ENCODE measurements around the gene TRPM5. TPM values are rescaled to one million over a fixed set of nuclear protein-coding genes. Genes with fewer than 3 reads are reported as not detected.
A peak's percentile ranks its signal among the peaks of the same experiment; 100 is the strongest.
"Not testable (repeated sequence)": the region's sequence is repeated elsewhere in the genome, so short reads cannot be mapped to it uniquely, and the experiment has no call there.

The TRPM5 gene
- total and polyA plus RNA-seq, 2 donors (not counting 1 experiment from before 2014, with no cell fraction given), result 0.03 TPM; not detected in 1

DNA sequence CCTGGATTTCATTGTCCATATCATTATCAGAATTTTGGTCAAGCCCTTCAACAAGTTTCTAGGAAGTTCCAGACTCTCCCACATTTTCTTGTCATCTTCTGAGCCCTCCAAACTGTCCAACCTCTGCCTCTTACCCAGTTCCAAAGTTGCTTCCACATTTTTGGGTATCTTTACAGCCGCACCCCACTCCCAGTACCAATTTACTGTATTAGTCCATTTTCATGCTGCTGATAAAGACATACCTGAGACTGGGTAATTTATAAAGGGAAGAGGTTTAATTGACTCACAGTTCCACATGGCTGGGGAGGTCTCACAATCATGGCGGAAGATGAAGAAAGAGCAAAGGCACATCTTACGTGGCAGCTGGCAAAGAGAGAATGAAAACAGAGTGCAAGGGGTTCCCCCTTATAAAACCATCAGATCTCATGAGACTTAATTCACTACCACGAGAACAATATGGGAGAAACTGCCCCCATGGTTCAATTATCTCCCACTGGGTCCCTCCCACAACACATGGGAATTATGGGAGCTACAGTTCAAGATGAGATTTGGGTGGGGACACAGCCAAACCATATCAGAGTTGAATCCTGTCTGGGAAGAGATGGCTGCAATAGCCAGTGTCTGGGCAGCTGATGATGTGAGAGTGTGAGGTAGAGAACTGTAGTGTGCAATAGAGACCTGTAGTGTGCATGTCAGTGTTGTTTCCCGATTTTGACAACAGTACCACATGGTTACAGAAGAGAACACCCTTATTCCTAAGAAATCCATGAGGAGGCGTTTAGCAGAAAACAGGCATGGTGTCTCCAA, 36.0 kb upstream of the TRPM5 start:
- POLR2A ChIA-PET, result interaction anchor here (0.6 kb wide), 1 partner anchor 80 kb away, joined by 9 read pairs; the partner anchor contains the start of gene TSSC4
- Mint-ChIP-seq H3K4me1 (peaks cover 31% of the 10 kb centered on the region), H3K27ac (peak overlapping the region; percentile 46), H3K4me3 (peak overlapping the region; percentile 73)
- H3K36me3 ChIP-seq (replicated peaks in 1 of 2; ENCODE audit: control extremely low read depth in 1 of 2, control insufficient read depth in 1 of 2, extremely low read depth in 1 of 2, insufficient read depth in 2 of 2, low read length in 1 of 2); intact Hi-C loops (cut with micrococcal nuclease); DNase-seq; CTCF ChIA-PET; H3K79me2 ChIP-seq (ENCODE audit: control insufficient read depth, insufficient read depth, low read length); H3K27me3 ChIP-seq (replicated peaks in 1 of 4; ENCODE audit: control extremely low read depth in 1 of 4, control insufficient read depth in 3 of 4, insufficient read depth in 4 of 4, low read length in 3 of 4); H3K9me3 Mint-ChIP-seq (ENCODE audit: insufficient read depth); H2AFZ ChIP-seq (ENCODE audit: insufficient read depth, low read depth, low read length, poor library complexity, severe bottlenecking); H3K27me3 Mint-ChIP-seq: not testable (repeated sequence)
- H3K4me3 ChIP-seq (ENCODE audit: control extremely low read depth in 1 of 5, extremely low read depth in 1 of 5, insufficient read depth in 1 of 5, low read depth in 2 of 5, low read length in 4 of 5), result peak overlapping the region in 3 of 5 experiments; percentile 7 to 44 (median 23)
- peaks cover 25% of the 10 kb centered on the region for H4K20me1 ChIP-seq (ENCODE audit: control insufficient read depth, insufficient read depth, low read length, poor library complexity, severe bottlenecking)
- 92% methylated on average over 2 of the region's 6 CpGs for WGBS (ENCODE audit: insufficient coverage)
- peak overlapping the region in 1 of 2 donors; percentile 10 for H3K27ac ChIP-seq (ENCODE audit: low read length in 2 of 2)
- H3K4me1 ChIP-seq (ENCODE audit: control insufficient read depth in 2 of 2, insufficient read depth in 2 of 2, low read length in 2 of 2), result peaks cover 12% of the 10 kb centered on the region in 2 donors
- peaks cover 1 to 25% (median 15%) of the 10 kb centered on the region in 3 donors for H3K9me3 ChIP-seq (ENCODE audit: control extremely low read depth in 1 of 3, control insufficient read depth in 2 of 3, insufficient read depth in 1 of 3, low read length in 2 of 3)
- H3K4me2 ChIP-seq (replicated peaks; ENCODE audit: low read depth, low read length, poor library complexity, severe bottlenecking), result peak overlapping the region; percentile 62
- peak; percentile 31 for ATAC-seq (ENCODE audit: low read depth)
- H3K9ac ChIP-seq (ENCODE audit: low read length), result peak overlapping the region; percentile 51

GRCh38 chr11:2477936-2478335, 33.6 kb upstream of the TRPM5 start:
- Mint-ChIP-seq H3K4me3 (no peak overlapping the region), H3K27ac (no peak overlapping the region), H3K27me3 (no peaks in the 10 kb centered on the region), H3K4me1 (peaks cover 27% of the 10 kb centered on the region), H3K9me3 (ENCODE audit: insufficient read depth) (peaks cover 6% of the 10 kb centered on the region)
- POLR2A ChIA-PET, result no interaction called here
- Histone ChIP-seq H3K9me3 (ENCODE audit: control extremely low read depth in 1 of 3, control insufficient read depth in 2 of 3, insufficient read depth in 1 of 3, low read length in 2 of 3) (peaks cover 1 to 25% (median 15%) of the 10 kb centered on the region in 3 donors), H3K36me3 (replicated peaks in 1 of 2; ENCODE audit: control extremely low read depth in 1 of 2, control insufficient read depth in 1 of 2, extremely low read depth in 1 of 2, insufficient read depth in 2 of 2, low read length in 1 of 2) (peaks cover 0 to 2% of the 10 kb centered on the region in 2 experiments), H3K4me3 (ENCODE audit: control extremely low read depth in 1 of 5, extremely low read depth in 1 of 5, insufficient read depth in 1 of 5, low read depth in 2 of 5, low read length in 4 of 5) (no peak overlapping the region), H3K79me2 (ENCODE audit: control insufficient read depth, insufficient read depth, low read length) (peaks cover 17% of the 10 kb centered on the region), H3K27ac (ENCODE audit: low read length in 2 of 2) (no peak overlapping the region), H3K9ac (ENCODE audit: low read length) (no peak overlapping the region), H3K4me1 (ENCODE audit: control insufficient read depth in 2 of 2, insufficient read depth in 2 of 2, low read length in 2 of 2) (peaks cover 12% of the 10 kb centered on the region in 2 donors), H3K27me3 (replicated peaks in 1 of 4; ENCODE audit: control extremely low read depth in 1 of 4, control insufficient read depth in 3 of 4, insufficient read depth in 4 of 4, low read length in 3 of 4) (no peaks in the 10 kb centered on the region), H4K20me1 (ENCODE audit: control insufficient read depth, insufficient read depth, low read length, poor library complexity, severe bottlenecking) (peaks cover 40% of the 10 kb centered on the region), H3K4me2 (replicated peaks; ENCODE audit: low read depth, low read length, poor library complexity, severe bottlenecking) (no peak overlapping the region), H2AFZ (ENCODE audit: insufficient read depth, low read depth, low read length, poor library complexity, severe bottlenecking) (no peak overlapping the region)
- ATAC-seq (ENCODE audit: low read depth), result no peak
- TF ChIP-seq EZH2 (IDR thresholded peaks at IDR 0.05; ENCODE audit: borderline replicate concordance, insufficient read depth, low read depth, low read length, poor library complexity, severe bottlenecking), result no peak
- TF ChIP-seq, protein P1, sequence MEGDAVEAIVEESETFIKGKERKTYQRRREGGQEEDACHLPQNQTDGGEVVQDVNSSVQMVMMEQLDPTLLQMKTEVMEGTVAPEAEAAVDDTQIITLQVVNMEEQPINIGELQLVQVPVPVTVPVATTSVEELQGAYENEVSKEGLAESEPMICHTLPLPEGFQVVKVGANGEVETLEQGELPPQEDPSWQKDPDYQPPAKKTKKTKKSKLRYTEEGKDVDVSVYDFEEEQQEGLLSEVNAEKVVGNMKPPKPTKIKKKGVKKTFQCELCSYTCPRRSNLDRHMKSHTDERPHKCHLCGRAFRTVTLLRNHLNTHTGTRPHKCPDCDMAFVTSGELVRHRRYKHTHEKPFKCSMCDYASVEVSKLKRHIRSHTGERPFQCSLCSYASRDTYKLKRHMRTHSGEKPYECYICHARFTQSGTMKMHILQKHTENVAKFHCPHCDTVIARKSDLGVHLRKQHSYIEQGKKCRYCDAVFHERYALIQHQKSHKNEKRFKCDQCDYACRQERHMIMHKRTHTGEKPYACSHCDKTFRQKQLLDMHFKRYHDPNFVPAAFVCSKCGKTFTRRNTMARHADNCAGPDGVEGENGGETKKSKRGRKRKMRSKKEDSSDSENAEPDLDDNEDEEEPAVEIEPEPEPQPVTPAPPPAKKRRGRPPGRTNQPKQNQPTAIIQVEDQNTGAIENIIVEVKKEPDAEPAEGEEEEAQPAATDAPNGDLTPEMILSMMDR (IDR thresholded peaks at IDR 0.05), result no peak
- intact Hi-C loops (cut with micrococcal nuclease), result no loop called here
- DNase-seq, result no peak
- WGBS (ENCODE audit: insufficient coverage), result 94% methylated on average over 6 of the region's 8 CpGs
- CTCF ChIA-PET, result interaction anchor here (1.3 kb wide), 1 partner anchor 25 kb away, joined by 3 read pairs; no protein-coding TSS in a partner anchor
